GM19035 (cell line): ENCODE measurements around the gene RPL41.
"Not testable (repeated sequence)": the region's sequence is repeated elsewhere in the genome, so short reads cannot be mapped to it uniquely, and the experiment has no call there.

Source experiments
- ATAC-seq: cut with Tn5 transposase; IDR thresholded peaks from one replicate; pipeline ENCODE4 v1.9.1; 2021; ENCODE audit not compliant: unreplicated experiment

Gene RPL41

GRCh38 chr12:56153678-56154065 is 37.2 kb downstream of the RPL41 start:
- ATAC-seq: no peak

GRCh38 chr12:56154246-56154771 is 37.9 kb downstream of the RPL41 start:
- no peak for ATAC-seq

GRCh38 chr12:56154818-56155217 is 38.4 kb downstream of the RPL41 start:
- no peak for ATAC-seq

GRCh38 chr12:56155256-56155845 is 38.9 kb downstream of the RPL41 start:
- no peak for ATAC-seq

- ATAC-seq: not testable (repeated sequence)
Observed at GRCh38 chr12:56156464-56157200, 40.2 kb downstream of the RPL41 start.

GRCh38 chr12:56157201-56158028 is 41.0 kb downstream of the RPL41 start:
- peak; percentile 31 for ATAC-seq

- peak; percentile 81 for ATAC-seq
Observed at GRCh38 chr12:56158029-56158925, 41.8 kb downstream of the RPL41 start, which contains the start of gene MYL6. Gene MYL6 (plus strand): TSS chr12:56158359. CDS start chr12:56158402, 43 bp downstream.

- no peak for ATAC-seq
Observed at GRCh38 chr12:56158926-56159461, 42.6 kb downstream of the RPL41 start.

- ATAC-seq: no peak
Observed at GRCh38 chr12:56159482-56160192, 43.2 kb downstream of the RPL41 start.

- ATAC-seq: no peak
Observed at GRCh38 chr12:56160193-56160763, 43.8 kb downstream of the RPL41 start.

GRCh38 chr12:56160894-56161689 is 44.7 kb downstream of the RPL41 start:
- no peak for ATAC-seq

GRCh38 chr12:56161690-56162351 is 45.4 kb downstream of the RPL41 start:
- no peak for ATAC-seq

GRCh38 chr12:56162468-56163290 is 46.2 kb downstream of the RPL41 start:
- ATAC-seq: no peak

GRCh38 chr12:56163533-56164344 is 47.3 kb downstream of the RPL41 start:
- ATAC-seq: no peak

- ATAC-seq: no peak
Observed at GRCh38 chr12:56164345-56164729, 47.9 kb downstream of the RPL41 start.

GRCh38 chr12:56165369-56165768 is 48.9 kb downstream of the RPL41 start:
- ATAC-seq: no peak
